Breast epithelium (tissue), 4 donors: ENCODE results near the gene PAQR6. TPM values are rescaled to one million over a fixed set of nuclear protein-coding genes. Genes with fewer than 3 reads are reported as not detected.
"Not testable (repeated sequence)": the region's sequence is repeated elsewhere in the genome, so short reads cannot be mapped to it uniquely, and the experiment has no call there.

Experiments
- DNase-seq, 2 donors: peaks; one replicate each; pipeline ENCODE4 v3.0.0-alpha.2; 2019; ENCODE audit warnings: low spot score in 2 of 2
- H3K27ac ChIP-seq, 2 donors: fragments of 200-600 bp; sonication (generic) in 1 of 2; one replicate each; pipeline ENCODE4 v1.5.1; 2016 to 2019; ENCODE audit warnings: mild to moderate bottlenecking in 1 of 2
- H3K27me3 ChIP-seq, 2 donors: fragments of 200-600 bp; sonication (generic) in 1 of 2; one replicate each; pipeline versions ENCODE4 v1.5.1 to v1.6.0; 2017 to 2019; ENCODE audit warnings: control low read depth in 1 of 2, mild to moderate bottlenecking in 1 of 2
- H3K36me3 ChIP-seq: fragments of 200-600 bp; one replicate; pipeline ENCODE4 v1.5.1; 2019
- H3K4me1 ChIP-seq, 2 donors: fragments of 200-600 bp; sonication (generic); one replicate each; pipeline ENCODE4 v1.5.1; 2016 to 2019; ENCODE audit warnings: control low read depth in 1 of 2
- H3K4me3 ChIP-seq, 3 donors: fragments of 200-600 bp; sonication (generic); 1 replicate in 2 of 3; 2 replicates in 1 of 3; pipeline ENCODE4 v1.5.1; 2016 to 2019; ENCODE audit warnings: mild to moderate bottlenecking in 3 of 3, moderate library complexity in 2 of 3
- H3K9me3 ChIP-seq, 2 donors: fragments of 200-600 bp; sonication (generic) in 1 of 2; one replicate each; pipeline ENCODE4 v1.5.1; 2016 to 2019; ENCODE audit warnings: control low read depth in 1 of 2
- POLR2A ChIP-seq: fragments of 450-650 bp; IDR thresholded peaks from one replicate; pipeline ENCODE4 v1.6.1; 2016; ENCODE audit warnings: antibody characterized with exemption, mild to moderate bottlenecking, moderate library complexity
- POLR2AphosphoS5 ChIP-seq, 3 donors: sonication (generic); formaldehyde crosslinking; IDR thresholded peaks; one replicate each; pipeline ENCODE4 v1.6.1; 2017; ENCODE audit warnings: antibody characterized with exemption in 3 of 3
- intact Hi-C: fragments of 100-400 bp; cut with DNase I; formaldehyde crosslinking; loops from one replicate; pipeline ENCODE4 v1.15.1; 2023; ENCODE audit warnings: low total_unique reads
- total RNA-seq, 3 donors: library from RNA; depleted of rRNA; stranded (reverse); fragments of >200 nt; gene quantifications; one replicate each; pipeline ENCODE4 v1.1.0, GENCODE V29; 2016
- TF ChIP-seq, protein P1 (sequence below), 3 donors: fragments of 450-650 bp; IDR thresholded peaks; one replicate each; pipeline ENCODE4 v1.5.1; 2016 to 2017; ENCODE audit warnings: antibody characterized with exemption in 3 of 3, mild to moderate bottlenecking in 3 of 3, moderate library complexity in 3 of 3

Gene PAQR6
- total RNA-seq, 3 donors from 2014 or later = 1.8 to 3.9 (median 2.5) TPM

DNA sequence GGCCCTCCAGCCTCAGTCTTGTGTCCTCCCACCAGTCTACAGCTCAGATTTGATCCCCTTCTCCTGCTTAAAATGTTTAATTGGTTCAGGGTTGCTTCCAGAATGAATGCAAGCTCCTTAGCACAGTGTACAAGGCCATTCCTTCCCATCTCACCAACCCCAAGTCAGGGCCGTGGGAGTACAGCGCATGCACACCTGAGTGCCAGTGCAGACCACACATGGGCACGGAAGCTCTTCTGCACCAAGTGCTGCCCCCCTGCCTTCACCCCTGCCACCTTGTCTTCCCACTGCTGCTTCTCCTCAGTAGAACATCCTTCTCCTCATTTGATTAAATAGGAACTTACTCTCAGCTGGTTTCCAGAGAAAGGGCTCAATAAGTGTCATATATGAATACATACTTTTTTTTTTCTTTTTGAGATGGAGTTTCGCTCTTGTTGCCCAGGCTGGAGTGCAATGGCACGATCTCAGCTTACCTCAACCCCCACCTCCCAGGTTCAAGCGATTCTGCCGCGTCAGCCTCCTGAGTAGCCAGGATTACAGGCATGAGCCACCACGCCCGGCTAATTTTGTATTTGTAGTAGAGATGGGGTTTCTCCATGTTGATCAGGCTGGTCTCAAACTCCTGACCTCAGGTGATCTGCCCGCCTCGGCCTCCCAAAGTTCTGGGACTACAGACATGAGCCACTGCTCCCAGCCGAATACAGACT lies 25.7 kb downstream of the PAQR6 start:
- no peaks in the 10 kb centered on the region for H3K27me3 ChIP-seq
- TF ChIP-seq POLR2AphosphoS5 (IDR thresholded peaks at IDR 0.05) = no peak
- TF ChIP-seq POLR2A = no peak
- TF ChIP-seq, protein P1, sequence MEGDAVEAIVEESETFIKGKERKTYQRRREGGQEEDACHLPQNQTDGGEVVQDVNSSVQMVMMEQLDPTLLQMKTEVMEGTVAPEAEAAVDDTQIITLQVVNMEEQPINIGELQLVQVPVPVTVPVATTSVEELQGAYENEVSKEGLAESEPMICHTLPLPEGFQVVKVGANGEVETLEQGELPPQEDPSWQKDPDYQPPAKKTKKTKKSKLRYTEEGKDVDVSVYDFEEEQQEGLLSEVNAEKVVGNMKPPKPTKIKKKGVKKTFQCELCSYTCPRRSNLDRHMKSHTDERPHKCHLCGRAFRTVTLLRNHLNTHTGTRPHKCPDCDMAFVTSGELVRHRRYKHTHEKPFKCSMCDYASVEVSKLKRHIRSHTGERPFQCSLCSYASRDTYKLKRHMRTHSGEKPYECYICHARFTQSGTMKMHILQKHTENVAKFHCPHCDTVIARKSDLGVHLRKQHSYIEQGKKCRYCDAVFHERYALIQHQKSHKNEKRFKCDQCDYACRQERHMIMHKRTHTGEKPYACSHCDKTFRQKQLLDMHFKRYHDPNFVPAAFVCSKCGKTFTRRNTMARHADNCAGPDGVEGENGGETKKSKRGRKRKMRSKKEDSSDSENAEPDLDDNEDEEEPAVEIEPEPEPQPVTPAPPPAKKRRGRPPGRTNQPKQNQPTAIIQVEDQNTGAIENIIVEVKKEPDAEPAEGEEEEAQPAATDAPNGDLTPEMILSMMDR (IDR thresholded peaks at IDR 0.05) = no peak
- no peak overlapping the region for H3K27ac ChIP-seq
- intact Hi-C loops = loop anchor here (10.0 kb wide), 1 partner anchor 137 kb away; the partner anchor contains the start of gene MEX3A
- H3K4me3 ChIP-seq = no peak overlapping the region
- H3K4me1 ChIP-seq = peaks cover 3 to 12% of the 10 kb centered on the region in 2 donors
- DNase-seq = no peak
- no peaks in the 10 kb centered on the region for H3K36me3 ChIP-seq
- H3K9me3 ChIP-seq = no peaks in the 10 kb centered on the region

DNA sequence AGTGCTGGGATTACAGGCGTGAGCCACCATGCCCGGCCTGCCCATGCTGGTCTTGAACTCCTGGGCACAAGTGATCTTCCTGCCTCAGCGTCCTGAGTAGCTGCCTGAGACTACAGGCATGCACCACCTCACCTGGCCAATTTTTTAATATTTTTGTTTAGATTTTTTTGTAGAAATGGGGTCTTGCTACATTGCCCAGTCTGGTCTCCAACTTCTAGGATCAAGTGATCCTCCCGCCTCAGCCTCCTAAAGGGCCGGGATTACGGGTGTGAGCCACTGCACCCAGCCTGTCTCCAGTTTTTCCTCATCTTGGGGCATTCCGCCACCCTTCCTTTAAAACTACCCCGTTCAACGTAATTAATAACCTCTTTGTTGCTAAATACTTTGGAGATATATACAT lies 27.6 kb downstream of the PAQR6 start:
- Histone ChIP-seq H3K9me3 (no peaks in the 10 kb centered on the region), H3K4me3 (no peak overlapping the region), H3K27ac (no peak overlapping the region), H3K4me1 (peaks cover 3 to 7% of the 10 kb centered on the region in 2 donors), H3K27me3 (no peaks in the 10 kb centered on the region), H3K36me3 (no peaks in the 10 kb centered on the region)
- TF ChIP-seq POLR2AphosphoS5 (IDR thresholded peaks at IDR 0.05) = no peak
- no peak for TF ChIP-seq POLR2A
- TF ChIP-seq, protein P1 (IDR thresholded peaks at IDR 0.05) = no peak
- DNase-seq = no peak
- intact Hi-C loops = loop anchor here (10.0 kb wide), 1 partner anchor 135 kb away; the partner anchor contains the start of gene MEX3A

GRCh38 chr1:156217871-156218270 lies 30.0 kb downstream of the PAQR6 start:
- intact Hi-C loops = loop anchor here (5.0 kb wide), 1 partner anchor 251 kb away; no protein-coding TSS in a partner anchor
- H3K9me3 ChIP-seq = no peaks in the 10 kb centered on the region
- H3K27ac ChIP-seq = peak overlapping the region; percentile 8 to 65
- TF ChIP-seq POLR2AphosphoS5 (IDR thresholded peaks at IDR 0.05) (no peak), POLR2A (no peak)
- TF ChIP-seq, protein P1 (IDR thresholded peaks at IDR 0.05) = no peak
- no peak for DNase-seq
- H3K4me1 ChIP-seq = peaks cover 3 to 12% of the 10 kb centered on the region in 2 donors
- no peaks in the 10 kb centered on the region for H3K36me3 ChIP-seq
- no peak overlapping the region for H3K4me3 ChIP-seq
- H3K27me3 ChIP-seq = no peaks in the 10 kb centered on the region

DNA sequence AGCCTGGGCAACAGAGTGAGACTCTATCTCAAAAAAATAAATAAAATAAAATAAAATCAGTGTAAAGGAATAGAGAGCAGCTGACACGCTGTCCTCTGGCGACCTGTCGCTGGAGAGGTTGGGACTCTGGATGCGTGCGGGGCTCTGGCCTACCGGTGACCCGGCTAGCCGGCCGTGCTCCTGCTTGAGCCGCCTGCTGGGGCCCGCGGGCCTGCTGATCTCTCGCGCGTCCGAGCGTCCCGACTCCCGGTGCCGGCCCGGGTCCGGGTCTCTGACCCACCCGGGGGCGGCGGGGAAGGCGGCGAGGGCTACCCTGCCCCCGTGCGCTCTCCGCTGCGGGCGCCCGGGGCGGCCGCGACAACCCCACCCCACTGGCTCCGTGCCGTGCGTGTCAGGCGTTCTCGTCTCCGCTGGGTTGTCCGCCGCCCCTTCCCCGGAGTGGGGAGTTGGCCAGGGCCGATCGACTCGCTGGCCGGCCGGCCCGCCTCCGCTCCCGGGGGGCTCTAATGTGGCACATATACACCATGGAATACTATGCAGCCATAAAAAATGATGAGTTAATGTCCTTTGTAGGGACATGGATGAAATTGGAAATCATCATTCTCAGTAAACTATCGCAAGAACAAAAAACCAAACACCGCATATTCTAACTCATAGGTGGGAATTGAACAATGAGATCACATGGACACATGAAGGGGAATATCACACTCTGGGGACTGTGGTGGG lies 31.3 kb downstream of the PAQR6 start:
- H3K4me1 ChIP-seq = peaks cover 3 to 12% of the 10 kb centered on the region in 2 donors
- not testable (repeated sequence) for DNase-seq, H3K4me3 ChIP-seq, H3K9me3 ChIP-seq, H3K27ac ChIP-seq, H3K27me3 ChIP-seq, H3K36me3 ChIP-seq
- intact Hi-C loops = loop anchor here (5.0 kb wide), 1 partner anchor 249 kb away; no protein-coding TSS in a partner anchor

DNA sequence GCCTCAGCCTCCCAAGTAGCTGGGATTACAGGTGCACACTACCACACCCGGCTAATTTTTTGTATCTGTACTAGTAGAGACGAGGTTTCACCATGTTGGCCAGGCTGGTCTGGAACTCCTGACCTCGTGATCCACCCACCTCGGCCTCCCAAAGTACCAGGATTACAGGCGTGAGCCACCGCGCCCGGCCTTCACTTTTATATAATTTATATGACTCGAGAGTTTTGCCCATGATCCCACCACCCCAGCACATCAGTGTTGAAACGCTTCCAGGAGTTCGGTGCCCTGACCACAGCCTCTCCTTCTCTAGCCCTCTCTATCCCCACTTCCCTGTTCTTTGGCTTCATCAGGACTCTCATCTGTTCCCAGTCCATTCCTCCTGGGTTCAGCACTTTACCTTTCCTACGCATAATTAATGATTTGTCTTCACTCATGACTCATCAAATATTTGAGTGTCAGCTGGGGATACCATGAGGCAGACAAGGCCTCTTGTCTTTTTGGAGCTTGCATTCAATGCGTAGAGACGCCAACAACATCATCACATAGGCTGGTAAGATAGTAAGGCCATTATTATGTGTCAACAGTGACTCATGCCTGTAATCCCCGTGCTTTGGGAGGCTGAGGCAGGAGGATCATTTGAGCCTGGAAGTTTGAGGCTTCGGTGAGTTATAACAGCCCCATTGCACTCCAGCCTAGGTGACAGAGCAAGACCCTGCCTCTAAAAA lies 33.7 kb downstream of the PAQR6 start:
- Histone ChIP-seq H3K9me3 (no peaks in the 10 kb centered on the region), H3K4me1 (peaks cover 3 to 12% of the 10 kb centered on the region in 2 donors), H3K4me3 (peak overlapping the region; percentile 59 to 76 (median 62)), H3K27me3 (no peaks in the 10 kb centered on the region), H3K27ac (peak overlapping the region in 1 of 2 donors; percentile 90), H3K36me3 (no peaks in the 10 kb centered on the region)
- intact Hi-C loops = no loop called here
- DNase-seq = no peak
- TF ChIP-seq, protein P1 (IDR thresholded peaks at IDR 0.05) = no peak
- TF ChIP-seq POLR2A = no peak
- no peak for TF ChIP-seq POLR2AphosphoS5 (IDR thresholded peaks at IDR 0.05)
